ENCODE measurements around the gene FIGNL2. TPM values are rescaled to one million over a fixed set of nuclear protein-coding genes. Genes with fewer than 3 reads are reported as not detected.

The FIGNL2 gene
- total RNA-seq, 2 experiments from 2014 or later, result 1.2 to 1.3 TPM

- H3K4me1 Mint-ChIP-seq (ENCODE audit: low read depth), result peaks cover 10% of the 10 kb centered on the region
- H3K9me3 Mint-ChIP-seq, result no peaks in the 10 kb centered on the region
- TF ChIP-seq CTCF (IDR thresholded peaks at IDR 0.05), result no peak
- no peaks in the 10 kb centered on the region for H3K9me3 ChIP-seq (ENCODE audit: control insufficient read depth in 1 of 2, insufficient read depth in 1 of 2, low read length in 2 of 2)
- H3K27ac Mint-ChIP-seq, result no peak overlapping the region
- no peaks in the 10 kb centered on the region for H3K36me3 ChIP-seq (ENCODE audit: insufficient read depth, low read length)
- ATAC-seq (ENCODE audit: poor library complexity), result no peak
- ChIA-PET CTCF (interaction anchor here (2.6 kb wide), 1 partner anchor 11 kb away, joined by 19 read pairs; no protein-coding TSS in a partner anchor), POLR2A (interaction anchor here (1.5 kb wide), 1 partner anchor 8 kb away, joined by 6 read pairs; no protein-coding TSS in a partner anchor)
- peak overlapping the region; percentile 71 for H3K4me3 Mint-ChIP-seq
- H3K36me3 Mint-ChIP-seq (ENCODE audit: low read depth), result no peaks in the 10 kb centered on the region
- H3K4me1 ChIP-seq (ENCODE audit: insufficient read depth, low read length), result peaks cover 13% of the 10 kb centered on the region
- peaks cover 0 to 4% of the 10 kb centered on the region in 2 experiments for H3K27me3 ChIP-seq (ENCODE audit: control insufficient read depth in 1 of 2, insufficient read depth in 2 of 2, low read length in 2 of 2)
- peak in 1 of 14 experiments; percentile 21 for DNase-seq
- intact Hi-C loops (cut with DNase I, micrococcal nuclease), result no loop called here
- no peak overlapping the region for H3K4me3 ChIP-seq (ENCODE audit: low read length)
- H3K27me3 Mint-ChIP-seq, result no peaks in the 10 kb centered on the region
- no peak overlapping the region for H3K27ac ChIP-seq (ENCODE audit: low read depth in 1 of 2, low read length in 2 of 2)
Observed at GRCh38 chr12:51812871-51813270, 35.6 kb downstream of the FIGNL2 start.

GRCh38 chr12:51811203-51812202, 37.0 kb downstream of the FIGNL2 start:
- Histone ChIP-seq H3K36me3 (ENCODE audit: insufficient read depth, low read length) (no peaks in the 10 kb centered on the region), H3K4me3 (ENCODE audit: low read length) (no peak overlapping the region), H3K4me1 (ENCODE audit: insufficient read depth, low read length) (peaks cover 13% of the 10 kb centered on the region), H3K27ac (ENCODE audit: low read depth in 1 of 2, low read length in 2 of 2) (no peak overlapping the region), H3K9me3 (ENCODE audit: control insufficient read depth in 1 of 2, insufficient read depth in 1 of 2, low read length in 2 of 2) (no peaks in the 10 kb centered on the region), H3K27me3 (ENCODE audit: control insufficient read depth in 1 of 2, insufficient read depth in 2 of 2, low read length in 2 of 2) (peaks cover 0 to 4% of the 10 kb centered on the region in 2 experiments)
- Mint-ChIP-seq H3K4me3 (peak overlapping the region; percentile 25), H3K27ac (no peak overlapping the region), H3K4me1 (ENCODE audit: low read depth) (peaks cover 10% of the 10 kb centered on the region), H3K9me3 (no peaks in the 10 kb centered on the region), H3K27me3 (no peaks in the 10 kb centered on the region), H3K36me3 (ENCODE audit: low read depth) (no peaks in the 10 kb centered on the region)
- intact Hi-C loops (cut with DNase I, micrococcal nuclease), result no loop called here
- TF ChIP-seq CTCF (IDR thresholded peaks at IDR 0.05), result no peak
- ATAC-seq (ENCODE audit: poor library complexity), result no peak
- ChIA-PET CTCF (no interaction called here), POLR2A (interaction anchor here (1.5 kb wide), 1 partner anchor 9 kb away, joined by 6 read pairs; no protein-coding TSS in a partner anchor)
- no peak for DNase-seq

- DNase-seq (no peak), ATAC-seq (ENCODE audit: poor library complexity) (no peak)
- ChIA-PET POLR2A (no interaction called here), CTCF (interaction anchor here (0.5 to 0.9 kb wide), 2 partner anchors 11 to 1603 kb away, joined by 3 to 4 read pairs; no protein-coding TSS in a partner anchor)
- H3K4me3 ChIP-seq (ENCODE audit: low read length), result no peak overlapping the region
- Mint-ChIP-seq H3K4me3 (no peak overlapping the region), H3K27me3 (no peaks in the 10 kb centered on the region), H3K36me3 (ENCODE audit: low read depth) (no peaks in the 10 kb centered on the region), H3K9me3 (no peaks in the 10 kb centered on the region), H3K4me1 (ENCODE audit: low read depth) (no peaks in the 10 kb centered on the region), H3K27ac (no peak overlapping the region)
- no peaks in the 10 kb centered on the region for H3K9me3 ChIP-seq (ENCODE audit: control insufficient read depth in 1 of 2, insufficient read depth in 1 of 2, low read length in 2 of 2)
- intact Hi-C loops (cut with DNase I, micrococcal nuclease), result no loop called here
- no peak overlapping the region for H3K27ac ChIP-seq (ENCODE audit: low read depth in 1 of 2, low read length in 2 of 2)
- H3K27me3 ChIP-seq (ENCODE audit: control insufficient read depth in 1 of 2, insufficient read depth in 2 of 2, low read length in 2 of 2), result no peaks in the 10 kb centered on the region
- no peaks in the 10 kb centered on the region for H3K36me3 ChIP-seq (ENCODE audit: insufficient read depth, low read length)
- TF ChIP-seq CTCF (IDR thresholded peaks at IDR 0.05), result no peak
- H3K4me1 ChIP-seq (ENCODE audit: insufficient read depth, low read length), result peaks cover 5% of the 10 kb centered on the region
Observed at GRCh38 chr12:51809193-51809592, 39.3 kb downstream of the FIGNL2 start.

All from CD4-positive, alpha-beta T cell (primary cell).